Fibroblast of villous mesenchyme (primary cell): Measurements from ENCODE around the gene CCDC116. TPM values are rescaled to one million over a fixed set of nuclear protein-coding genes. Genes with fewer than 3 reads are reported as not detected.
A peak's percentile ranks its signal among the peaks of the same experiment; 100 is the strongest.
"Not testable (repeated sequence)": the region's sequence is repeated elsewhere in the genome, so short reads cannot be mapped to it uniquely, and the experiment has no call there.

Source experiments
- DNase-seq: peaks from one replicate; pipeline ENCODE4 v3.0.0-alpha.2; 2010; ENCODE audit warnings: low read depth
- H3K4me3 ChIP-seq: 2 replicates; pipeline ENCODE4 v1.5.1; 2011; ENCODE audit warnings: low read depth, mild to moderate bottlenecking, low read length
- total RNA-seq: library from RNA; depleted of rRNA; stranded (reverse); fragments of >200 nt; gene quantifications from 2 replicates; pipeline ENCODE4 v1.2.3, GENCODE V29; 2012
- TF ChIP-seq, protein P1 (sequence below): IDR thresholded peaks from 2 replicates; pipeline ENCODE4 v1.5.1; 2012; ENCODE audit warnings: low read depth, mild to moderate bottlenecking, low read length; ENCODE audit not compliant: insufficient read depth

The CCDC116 gene
- total RNA-seq, 1 donor: 0.43 TPM

DNA sequence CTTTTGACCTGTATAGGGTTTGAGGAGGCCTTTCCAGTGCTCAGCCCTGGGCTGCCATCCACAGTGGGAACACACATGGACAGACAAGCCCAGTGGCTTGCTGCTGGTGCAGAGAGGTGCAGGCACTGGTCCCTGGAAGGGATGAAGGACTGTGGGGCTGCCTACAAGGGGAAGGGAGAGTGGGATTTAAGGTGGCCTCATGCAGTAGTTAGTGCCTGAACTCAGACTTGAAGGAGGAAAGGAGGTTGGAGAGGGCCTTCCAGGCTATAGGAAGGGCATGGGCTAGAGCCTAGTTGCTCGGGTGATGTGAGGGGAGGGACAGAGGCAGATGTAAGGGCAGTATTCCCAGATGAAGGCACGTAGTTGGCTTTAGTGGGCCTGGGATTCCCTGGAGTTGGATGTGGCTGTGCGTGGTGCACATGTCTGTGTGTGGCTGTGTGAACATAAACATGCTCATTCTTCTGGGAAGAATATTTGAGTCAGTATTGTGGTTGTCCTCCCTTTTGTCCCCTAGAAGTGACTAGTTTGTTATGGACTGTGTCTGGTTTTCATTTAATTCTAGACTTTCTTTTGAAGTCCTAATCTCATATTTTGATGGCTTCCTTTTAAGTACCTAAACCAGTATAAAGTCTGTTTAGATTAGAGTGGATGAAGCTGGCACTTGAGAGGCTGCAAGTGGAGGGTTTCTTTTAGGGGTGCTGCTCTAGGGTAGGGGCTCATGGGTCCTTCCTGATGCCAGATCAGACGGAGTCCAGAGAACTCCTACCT lies 21.2 kb upstream of the CCDC116 start:
- no peak for DNase-seq
- TF ChIP-seq, protein P1, sequence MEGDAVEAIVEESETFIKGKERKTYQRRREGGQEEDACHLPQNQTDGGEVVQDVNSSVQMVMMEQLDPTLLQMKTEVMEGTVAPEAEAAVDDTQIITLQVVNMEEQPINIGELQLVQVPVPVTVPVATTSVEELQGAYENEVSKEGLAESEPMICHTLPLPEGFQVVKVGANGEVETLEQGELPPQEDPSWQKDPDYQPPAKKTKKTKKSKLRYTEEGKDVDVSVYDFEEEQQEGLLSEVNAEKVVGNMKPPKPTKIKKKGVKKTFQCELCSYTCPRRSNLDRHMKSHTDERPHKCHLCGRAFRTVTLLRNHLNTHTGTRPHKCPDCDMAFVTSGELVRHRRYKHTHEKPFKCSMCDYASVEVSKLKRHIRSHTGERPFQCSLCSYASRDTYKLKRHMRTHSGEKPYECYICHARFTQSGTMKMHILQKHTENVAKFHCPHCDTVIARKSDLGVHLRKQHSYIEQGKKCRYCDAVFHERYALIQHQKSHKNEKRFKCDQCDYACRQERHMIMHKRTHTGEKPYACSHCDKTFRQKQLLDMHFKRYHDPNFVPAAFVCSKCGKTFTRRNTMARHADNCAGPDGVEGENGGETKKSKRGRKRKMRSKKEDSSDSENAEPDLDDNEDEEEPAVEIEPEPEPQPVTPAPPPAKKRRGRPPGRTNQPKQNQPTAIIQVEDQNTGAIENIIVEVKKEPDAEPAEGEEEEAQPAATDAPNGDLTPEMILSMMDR: no peak
- no peak overlapping the region for H3K4me3 ChIP-seq

DNA sequence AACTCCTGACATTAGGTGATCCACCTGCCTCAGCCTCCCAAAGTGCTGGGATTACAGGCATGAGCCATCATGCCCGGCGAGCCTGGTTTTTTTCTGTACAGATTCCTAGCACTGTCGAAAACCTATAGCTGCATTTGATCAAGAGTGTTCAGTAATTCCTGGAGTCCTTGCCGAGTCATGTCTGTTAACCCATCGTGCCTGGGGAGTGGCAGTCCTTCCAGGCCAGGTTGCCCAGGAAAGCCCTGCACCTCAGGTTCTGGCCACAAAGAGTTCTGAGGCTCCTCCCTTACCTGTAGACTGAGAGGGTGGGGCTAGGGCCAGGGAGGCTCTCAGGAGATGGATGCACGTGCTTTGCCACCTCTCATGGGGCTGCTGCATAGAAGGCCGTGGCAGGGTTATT lies 19.7 kb upstream of the CCDC116 start:
- no peak for DNase-seq
- no peak overlapping the region for H3K4me3 ChIP-seq
- TF ChIP-seq, protein P1: no peak

DNA sequence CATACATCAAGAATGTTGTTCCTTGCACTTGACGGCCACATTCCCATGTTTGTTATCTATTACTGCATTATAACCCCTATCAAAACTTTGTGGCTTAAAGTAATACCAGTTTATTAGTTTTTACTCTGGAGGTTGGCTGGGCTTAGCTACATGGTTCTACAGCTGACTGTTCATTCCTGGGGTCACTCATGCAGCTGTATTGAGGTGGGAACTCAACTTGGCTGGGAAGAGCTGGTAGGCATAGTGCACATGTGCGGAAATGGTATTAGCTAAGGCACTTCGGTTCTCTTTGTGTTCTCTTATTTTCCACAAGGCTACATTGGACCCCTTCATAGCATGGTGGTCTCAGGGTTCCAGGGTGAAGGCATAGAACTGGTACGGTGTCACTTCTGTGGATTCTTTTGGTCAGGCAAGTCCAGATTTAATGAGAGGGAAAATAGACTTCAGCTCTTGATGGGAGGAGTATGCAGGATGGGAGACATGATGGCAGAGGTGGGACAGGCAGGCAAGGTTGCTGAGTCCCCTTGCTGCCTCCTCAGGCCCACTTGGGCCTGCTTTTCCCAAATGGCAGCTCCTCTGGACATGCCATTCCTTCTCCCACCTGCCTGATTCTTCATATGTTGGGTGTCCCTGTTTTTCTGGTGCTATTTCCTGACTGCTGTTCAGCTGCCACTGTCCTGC lies 18.9 kb upstream of the CCDC116 start:
- DNase-seq: no peak
- H3K4me3 ChIP-seq: no peak overlapping the region
- TF ChIP-seq, protein P1: no peak

DNA sequence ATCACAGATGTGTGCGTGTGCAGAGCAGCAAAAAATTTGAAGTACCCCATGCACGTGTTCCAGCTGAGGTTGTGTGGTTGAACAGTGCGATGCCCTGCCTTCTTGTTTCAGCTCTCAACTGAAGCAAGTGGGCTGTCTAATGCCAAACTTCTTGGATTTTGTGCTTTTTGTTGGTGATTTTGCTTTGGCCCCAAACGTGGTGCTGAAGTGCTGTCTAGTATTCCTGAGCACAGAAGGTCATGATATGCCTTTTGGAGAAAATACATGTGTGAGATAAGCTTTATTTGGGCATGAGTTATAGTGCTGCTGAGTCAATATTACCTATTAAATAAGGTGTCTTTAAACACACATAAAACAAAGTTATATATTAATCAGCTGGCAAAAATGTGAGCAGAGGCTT lies 16.8 kb upstream of the CCDC116 start:
- TF ChIP-seq, protein P1: no peak
- H3K4me3 ChIP-seq: no peak overlapping the region
- DNase-seq: no peak

DNA sequence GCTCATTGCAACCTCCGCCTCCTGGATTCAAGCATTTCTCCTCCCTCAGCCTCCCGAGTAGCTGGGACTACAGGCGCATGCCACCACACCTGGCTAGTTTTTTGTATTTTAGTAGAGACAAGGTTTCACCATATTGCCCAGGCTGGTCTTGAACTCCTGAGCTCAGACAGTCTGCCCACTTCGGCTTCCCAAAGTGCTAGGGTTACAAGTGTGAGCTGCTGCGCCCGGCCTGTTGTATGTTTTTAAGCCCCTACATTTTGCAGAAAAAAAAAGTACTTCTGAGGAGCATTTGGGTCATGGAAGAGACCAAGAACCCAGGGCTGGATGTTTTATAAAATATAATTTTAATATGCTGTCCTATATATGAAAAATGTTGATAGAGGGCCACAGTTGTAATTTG lies 15.2 kb upstream of the CCDC116 start:
- not testable (repeated sequence) for DNase-seq, H3K4me3 ChIP-seq

DNA sequence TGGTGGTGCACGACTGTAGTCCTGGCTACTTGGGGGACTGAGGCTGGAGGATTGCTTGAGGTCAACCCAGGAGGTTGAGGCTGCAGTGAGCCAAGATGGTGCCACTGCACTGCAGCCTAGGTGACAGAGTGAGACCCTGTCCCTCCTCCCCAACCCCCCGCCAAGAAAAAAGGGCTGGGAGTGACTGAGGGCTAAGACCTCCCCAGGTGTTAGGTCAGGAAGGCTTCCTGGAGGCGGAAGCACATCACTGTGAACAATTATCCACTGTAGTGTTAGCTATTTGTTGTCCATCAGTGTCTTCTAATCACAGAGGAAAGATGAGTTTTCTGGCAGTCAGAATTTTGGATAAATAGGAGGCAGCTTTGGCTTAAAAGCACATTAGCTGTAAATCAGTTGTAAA lies 11.5 kb upstream of the CCDC116 start:
- TF ChIP-seq, protein P1: no peak
- DNase-seq: no peak
- H3K4me3 ChIP-seq: no peak overlapping the region

DNA sequence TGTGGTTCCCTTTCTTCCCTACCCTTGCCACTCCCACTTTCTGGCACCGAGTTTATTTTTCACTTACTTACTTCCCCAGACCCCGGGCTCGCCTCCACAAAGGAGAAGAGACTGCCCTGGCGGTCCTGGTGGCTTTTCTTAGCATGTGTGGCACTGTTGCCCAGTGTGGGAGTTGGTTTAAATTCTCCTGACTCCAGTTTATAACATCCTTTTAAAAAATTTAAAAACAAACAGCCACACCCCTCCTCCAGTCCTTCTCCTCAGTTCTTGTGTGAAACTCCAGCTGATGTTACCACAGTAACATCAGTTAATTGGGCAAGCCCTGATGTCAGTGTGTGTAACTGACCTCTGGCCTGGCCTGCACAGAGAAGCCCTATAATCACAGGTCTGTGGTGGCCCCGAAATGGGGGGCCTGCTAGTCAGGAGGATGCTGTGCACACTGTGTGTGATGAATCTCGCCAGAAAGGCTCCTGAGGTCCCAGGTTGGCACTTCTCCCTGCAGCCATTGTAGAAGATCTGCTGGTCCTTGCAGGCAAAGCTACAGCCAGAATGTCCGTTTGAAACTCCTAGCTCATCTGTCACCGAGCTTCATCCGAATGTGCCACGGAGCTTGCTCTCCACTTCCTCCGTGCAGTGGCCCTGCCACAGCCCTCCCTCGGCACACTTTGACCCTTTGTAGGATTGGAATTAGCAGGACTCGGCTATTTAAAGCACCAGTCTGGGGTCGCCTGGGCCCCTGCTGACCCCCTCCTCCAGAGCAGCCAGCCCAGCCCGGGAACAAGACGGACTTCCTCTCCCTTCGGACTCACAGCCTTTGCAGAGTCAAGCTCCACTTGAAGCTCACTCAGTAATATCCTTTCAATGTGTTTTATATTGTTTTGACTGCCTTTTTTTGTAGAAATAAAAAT lies 10.3 kb upstream of the CCDC116 start:
- peak; percentile 55 for DNase-seq
- no peak overlapping the region for H3K4me3 ChIP-seq
- TF ChIP-seq, protein P1: no peak
